ENCODE measurements around the gene SCN10A. TPM values are rescaled to one million over a fixed set of nuclear protein-coding genes. Genes with fewer than 3 reads are reported as not detected.

SCN10A gene
- not detected in 3 replicates for total RNA-seq
- long read RNA-seq: 0 reads

GRCh38 chr3:38816026-38816425 is at the start of gene SCN10A:
SCN10A (minus strand) TSS chr3:38816217; CDS start chr3:38794010, 22,207 bp downstream.
- H3K36me3 Mint-ChIP-seq (ENCODE audit: low read depth): no peaks in the 10 kb centered on the region
- no peak for TF ChIP-seq CTCF (IDR thresholded peaks at IDR 0.05)
- H3K4me1 Mint-ChIP-seq (ENCODE audit: low read depth): no peaks in the 10 kb centered on the region
- H3K4me3 Mint-ChIP-seq (ENCODE audit: unreplicated experiment): no peak within 1 kb of the TSS
- H3K27me3 Mint-ChIP-seq (ENCODE audit: low read depth): peaks cover 21% of the 10 kb centered on the region
- DNase-seq (ENCODE audit: low spot score): no peak
- H3K27ac Mint-ChIP-seq (ENCODE audit: unreplicated experiment): no peak within 1 kb of the TSS
- no peaks in the 10 kb centered on the region for H3K9me3 Mint-ChIP-seq (ENCODE audit: low read depth)

- H3K27me3 Mint-ChIP-seq (ENCODE audit: low read depth): peaks cover 14% of the 10 kb centered on the region
- no peak for TF ChIP-seq CTCF (IDR thresholded peaks at IDR 0.05)
- no peaks in the 10 kb centered on the region for H3K4me1 Mint-ChIP-seq (ENCODE audit: low read depth)
- DNase-seq (ENCODE audit: low spot score): no peak
- H3K9me3 Mint-ChIP-seq (ENCODE audit: low read depth): peaks cover 8% of the 10 kb centered on the region
- no peak overlapping the region for H3K4me3 Mint-ChIP-seq (ENCODE audit: unreplicated experiment)
- no peak overlapping the region for H3K27ac Mint-ChIP-seq (ENCODE audit: unreplicated experiment)
- no peaks in the 10 kb centered on the region for H3K36me3 Mint-ChIP-seq (ENCODE audit: low read depth)
These were observed 37.0 kb upstream of the SCN10A start for GRCh38 chr3:38853011-38853410.

GRCh38 chr3:38843898-38844297 is 27.9 kb upstream of the SCN10A start:
- no peaks in the 10 kb centered on the region for H3K4me1 Mint-ChIP-seq (ENCODE audit: low read depth)
- no peak overlapping the region for H3K27ac Mint-ChIP-seq (ENCODE audit: unreplicated experiment)
- no peaks in the 10 kb centered on the region for H3K9me3 Mint-ChIP-seq (ENCODE audit: low read depth)
- TF ChIP-seq CTCF (IDR thresholded peaks at IDR 0.05): peak; percentile 77
- H3K36me3 Mint-ChIP-seq (ENCODE audit: low read depth): no peaks in the 10 kb centered on the region
- no peak overlapping the region for H3K4me3 Mint-ChIP-seq (ENCODE audit: unreplicated experiment)
- peaks cover 40% of the 10 kb centered on the region for H3K27me3 Mint-ChIP-seq (ENCODE audit: low read depth)
- no peak for DNase-seq (ENCODE audit: low spot score)

- Mint-ChIP-seq H3K36me3 (ENCODE audit: low read depth) (no peaks in the 10 kb centered on the region), H3K4me3 (ENCODE audit: unreplicated experiment) (no peak overlapping the region), H3K27me3 (ENCODE audit: low read depth) (peaks cover 35% of the 10 kb centered on the region)
These were observed 26.4 kb upstream of the SCN10A start for GRCh38 chr3:38842266-38842965.

GRCh38 chr3:38840987-38841386 is 25.0 kb upstream of the SCN10A start:
- no peak overlapping the region for H3K4me3 Mint-ChIP-seq (ENCODE audit: unreplicated experiment)
- no peak overlapping the region for H3K27ac Mint-ChIP-seq (ENCODE audit: unreplicated experiment)
- H3K27me3 Mint-ChIP-seq (ENCODE audit: low read depth): peaks cover 30% of the 10 kb centered on the region
- H3K36me3 Mint-ChIP-seq (ENCODE audit: low read depth): no peaks in the 10 kb centered on the region
- H3K9me3 Mint-ChIP-seq (ENCODE audit: low read depth): no peaks in the 10 kb centered on the region
- H3K4me1 Mint-ChIP-seq (ENCODE audit: low read depth): no peaks in the 10 kb centered on the region
- peak; percentile 20 for TF ChIP-seq CTCF (IDR thresholded peaks at IDR 0.05)
- no peak for DNase-seq (ENCODE audit: low spot score)

More at GRCh38 chr3:38842266-38842965, 26.4 kb upstream of the SCN10A start:
- H3K4me1 Mint-ChIP-seq (ENCODE audit: low read depth): no peaks in the 10 kb centered on the region
- H3K9me3 Mint-ChIP-seq (ENCODE audit: low read depth): no peaks in the 10 kb centered on the region
- H3K27ac Mint-ChIP-seq (ENCODE audit: unreplicated experiment): no peak overlapping the region
- no peak for DNase-seq (ENCODE audit: low spot score)
- no peak for TF ChIP-seq CTCF (IDR thresholded peaks at IDR 0.05)

All from chondrocyte (in vitro differentiated cells).